B cell (primary cell): ENCODE data around the gene DNASE1L2. TPM values are rescaled to one million over a fixed set of nuclear protein-coding genes. Genes with fewer than 3 reads are reported as not detected.

Experiments used
- ATAC-seq: fragments of 200-7000 bp; cut with Tn5 transposase; one replicate; pipeline ENCODE4 v1.10.0; 2021; ENCODE audit warnings: low read depth, mild to moderate bottlenecking, moderate number of reproducible peaks, moderate library complexity
- CTCF ChIA-PET: fragments of 350-600 bp; sonication (Branson Sonifier 250); formaldehyde crosslinking; loops from one replicate; lab custom pipeline; 2021; ENCODE audit warnings: antibody characterized with exemption, inconsistent platforms; lab: Charles Lee
- POLR2A ChIA-PET: fragments of 350-600 bp; sonication (Branson Sonifier 250); formaldehyde crosslinking; loops from one replicate; lab custom pipeline; 2021; ENCODE audit warnings: antibody characterized with exemption; lab: Charles Lee
- DNase-seq: peaks from one replicate; pipeline ENCODE4 v3.0.0; 2013
- H2AFZ ChIP-seq: 2 replicates; pipeline ENCODE4 v1.6.1; 2012; ENCODE audit warnings: mild to moderate bottlenecking, low read depth, low read length; ENCODE audit not compliant: insufficient read depth, poor library complexity, severe bottlenecking
- H3K27ac ChIP-seq, 2 donors: 1 replicate in 1 of 2; 2 replicates in 1 of 2; pipeline ENCODE4 v1.5.1; 2012 to 2013; ENCODE audit warnings: low read length in 2 of 2, mild to moderate bottlenecking in 2 of 2, moderate library complexity in 1 of 2
- H3K27me3 ChIP-seq, 4 experiments: fragments of 200-600 bp in 1 of 4; sonication (generic) in 1 of 4; replicated peaks in 1 of 4; 1 replicate in 2 of 4; 2 replicates in 2 of 4; pipeline versions ENCODE4 v1.6.1 to v1.7.0; 2013 to 2016; ENCODE audit warnings: low read length in 3 of 4, mild to moderate bottlenecking in 2 of 4, mixed read lengths in 1 of 4, moderate library complexity in 1 of 4; ENCODE audit not compliant: insufficient read depth in 4 of 4, control insufficient read depth in 3 of 4; ENCODE audit errors: control extremely low read depth in 1 of 4
- H3K36me3 ChIP-seq, 2 experiments: replicated peaks in 1 of 2; 1 replicate in 1 of 2; 2 replicates in 1 of 2; pipeline versions ENCODE4 v1.6.1 to v1.7.1; 2013; ENCODE audit warnings: low read length in 1 of 2; ENCODE audit not compliant: insufficient read depth in 2 of 2, control insufficient read depth in 1 of 2; ENCODE audit errors: control extremely low read depth in 1 of 2, extremely low read depth in 1 of 2
- H3K4me1 ChIP-seq, 2 donors: fragments of 200-600 bp in 1 of 2; sonication (generic) in 1 of 2; 1 replicate in 1 of 2; 2 replicates in 1 of 2; pipeline versions ENCODE4 v1.5.1 to v1.6.1; 2013 to 2017; ENCODE audit warnings: low read length in 2 of 2; ENCODE audit not compliant: control insufficient read depth in 2 of 2, insufficient read depth in 2 of 2
- H3K4me2 ChIP-seq: replicated peaks from 2 replicates; pipeline ENCODE3; 2012; ENCODE audit warnings: mild to moderate bottlenecking, low read depth, low read length; ENCODE audit not compliant: poor library complexity, severe bottlenecking
- H3K4me3 ChIP-seq, 5 experiments: fragments of 200-600 bp in 1 of 5; sonication (generic) in 1 of 5; 1 replicate in 3 of 5; 2 replicates in 2 of 5; pipeline versions ENCODE4 v1.5.1 to v1.7.0; 2011 to 2016; ENCODE audit warnings: low read length in 4 of 5, mild to moderate bottlenecking in 4 of 5, low read depth in 2 of 5, control low read depth in 1 of 5, moderate library complexity in 1 of 5; ENCODE audit not compliant: insufficient read depth in 1 of 5; ENCODE audit errors: control extremely low read depth in 1 of 5, extremely low read depth in 1 of 5
- H3K79me2 ChIP-seq: fragments of 200-600 bp; sonication (generic); one replicate; pipeline ENCODE4 v1.6.0; 2016; ENCODE audit warnings: low read length; ENCODE audit not compliant: control insufficient read depth, insufficient read depth
- H3K9ac ChIP-seq: fragments of 200-600 bp; sonication (generic); 2 replicates; pipeline ENCODE4 v1.6.1; 2017; ENCODE audit warnings: mild to moderate bottlenecking, low read length, moderate library complexity
- H3K9me3 ChIP-seq, 3 donors: one replicate each; pipeline versions ENCODE4 v1.6.1 to v1.7.1; 2013; ENCODE audit warnings: low read length in 2 of 3; ENCODE audit not compliant: control insufficient read depth in 2 of 3, insufficient read depth in 1 of 3; ENCODE audit errors: control extremely low read depth in 1 of 3
- H4K20me1 ChIP-seq: 2 replicates; pipeline ENCODE4 v1.6.0; 2012; ENCODE audit warnings: mild to moderate bottlenecking, low read length; ENCODE audit not compliant: insufficient read depth, control insufficient read depth, poor library complexity, severe bottlenecking
- H3K27ac Mint-ChIP-seq: one replicate; pipeline ENCODE4 v1.8.0; 2021; ENCODE audit warnings: mixed read lengths
- H3K27me3 Mint-ChIP-seq: one replicate; pipeline ENCODE4 v1.8.0; 2021; ENCODE audit warnings: mixed read lengths
- H3K4me1 Mint-ChIP-seq: one replicate; pipeline ENCODE4 v1.8.0; 2021; ENCODE audit warnings: mixed read lengths
- H3K4me3 Mint-ChIP-seq: one replicate; pipeline ENCODE4 v1.8.0; 2021; ENCODE audit warnings: mixed read lengths
- H3K9me3 Mint-ChIP-seq: one replicate; pipeline ENCODE4 v1.8.0; 2022; ENCODE audit warnings: mixed read lengths; ENCODE audit not compliant: insufficient read depth
- EZH2 ChIP-seq: IDR thresholded peaks from 2 replicates; pipeline ENCODE4 v1.6.1; 2012; ENCODE audit warnings: borderline replicate concordance, low read depth, mild to moderate bottlenecking, moderate library complexity, low read length; ENCODE audit not compliant: insufficient read depth, poor library complexity, severe bottlenecking
- WGBS: methylation state at CpG from one replicate; pipeline ENCODE4 v1.1.5; 2013; ENCODE audit warnings: missing lambda C conversion rate; ENCODE audit not compliant: insufficient coverage; 5-methylcytosine and 5-hydroxymethylcytosine counted together
- intact Hi-C: fragments of 100-400 bp; cut with micrococcal nuclease; formaldehyde crosslinking; loops from one replicate; pipeline ENCODE4 v1.10.0; 2022
- polyA plus RNA-seq: library from polyadenylated mRNA; depleted of rRNA; stranded (reverse); fragments of >200 nt; gene quantifications from 2 replicates; pipeline ENCODE4 v1.2.3, GENCODE V29; 2012
- total RNA-seq, 2 donors: library from RNA; stranded (reverse); fragments of 120-200 nt in 1 of 2; gene quantifications; 1 replicate in 1 of 2; 2 replicates in 1 of 2; pipeline versions ENCODE4 v1.2.3 to v1.2.4, GENCODE V29; 2013 to 2022
- TF ChIP-seq, protein P1 (sequence below): fragments of 200-600 bp; IDR thresholded peaks from one replicate; pipeline ENCODE4 v1.8.0; 2022; ENCODE audit warnings: antibody characterized with exemption, mild to moderate bottlenecking

The DNASE1L2 gene
- total and polyA plus RNA-seq, 2 donors (not counting 1 experiment from before 2014, with no cell fraction given) = 1.1 to 1.6 TPM

GRCh38 chr16:2230376-2230775 is 5.9 kb upstream of the DNASE1L2 start:
- H3K27me3 Mint-ChIP-seq = peaks cover under 1% of the 10 kb centered on the region
- H3K36me3 ChIP-seq = peaks cover 0 to 60% of the 10 kb centered on the region in 2 experiments
- no peaks in the 10 kb centered on the region for H3K4me1 ChIP-seq
- no peaks in the 10 kb centered on the region for H3K9me3 ChIP-seq
- intact Hi-C loops = no loop called here
- H3K27ac Mint-ChIP-seq = no peak overlapping the region
- peaks cover 43% of the 10 kb centered on the region for H4K20me1 ChIP-seq
- H3K27ac ChIP-seq = no peak overlapping the region
- no peak overlapping the region for H3K9ac ChIP-seq
- no peak for DNase-seq
- no peak overlapping the region for H3K4me2 ChIP-seq
- peaks cover 29% of the 10 kb centered on the region for H3K79me2 ChIP-seq
- H3K4me3 Mint-ChIP-seq = no peak overlapping the region
- H3K27me3 ChIP-seq = no peaks in the 10 kb centered on the region
- H3K4me1 Mint-ChIP-seq = peaks cover 8% of the 10 kb centered on the region
- ChIA-PET POLR2A (no interaction called here), CTCF (no interaction called here)
- H3K4me3 ChIP-seq = no peak overlapping the region
- H2AFZ ChIP-seq = no peak overlapping the region
- no peaks in the 10 kb centered on the region for H3K9me3 Mint-ChIP-seq
- ATAC-seq = no peak
- WGBS = 98% methylated on average over 12 of the region's 13 CpGs
- TF ChIP-seq, protein P1, sequence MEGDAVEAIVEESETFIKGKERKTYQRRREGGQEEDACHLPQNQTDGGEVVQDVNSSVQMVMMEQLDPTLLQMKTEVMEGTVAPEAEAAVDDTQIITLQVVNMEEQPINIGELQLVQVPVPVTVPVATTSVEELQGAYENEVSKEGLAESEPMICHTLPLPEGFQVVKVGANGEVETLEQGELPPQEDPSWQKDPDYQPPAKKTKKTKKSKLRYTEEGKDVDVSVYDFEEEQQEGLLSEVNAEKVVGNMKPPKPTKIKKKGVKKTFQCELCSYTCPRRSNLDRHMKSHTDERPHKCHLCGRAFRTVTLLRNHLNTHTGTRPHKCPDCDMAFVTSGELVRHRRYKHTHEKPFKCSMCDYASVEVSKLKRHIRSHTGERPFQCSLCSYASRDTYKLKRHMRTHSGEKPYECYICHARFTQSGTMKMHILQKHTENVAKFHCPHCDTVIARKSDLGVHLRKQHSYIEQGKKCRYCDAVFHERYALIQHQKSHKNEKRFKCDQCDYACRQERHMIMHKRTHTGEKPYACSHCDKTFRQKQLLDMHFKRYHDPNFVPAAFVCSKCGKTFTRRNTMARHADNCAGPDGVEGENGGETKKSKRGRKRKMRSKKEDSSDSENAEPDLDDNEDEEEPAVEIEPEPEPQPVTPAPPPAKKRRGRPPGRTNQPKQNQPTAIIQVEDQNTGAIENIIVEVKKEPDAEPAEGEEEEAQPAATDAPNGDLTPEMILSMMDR = no peak
- TF ChIP-seq EZH2 = no peak

- H3K27ac Mint-ChIP-seq = no peak overlapping the region
- no peak overlapping the region for H3K9ac ChIP-seq
- intact Hi-C loops = no loop called here
- H3K4me1 Mint-ChIP-seq = peaks cover 3% of the 10 kb centered on the region
- H3K4me1 ChIP-seq = peaks cover 3 to 4% of the 10 kb centered on the region in 2 donors
- no peak overlapping the region for H2AFZ ChIP-seq
- POLR2A ChIA-PET = no interaction called here
- peaks cover 0 to 64% of the 10 kb centered on the region in 2 experiments for H3K36me3 ChIP-seq
- peaks cover 24% of the 10 kb centered on the region for H3K79me2 ChIP-seq
- no peak overlapping the region for H3K4me3 Mint-ChIP-seq
- H3K27ac ChIP-seq = no peak overlapping the region
- no peak overlapping the region for H3K4me3 ChIP-seq
- H3K9me3 Mint-ChIP-seq = no peaks in the 10 kb centered on the region
- peaks cover 3% of the 10 kb centered on the region for H3K27me3 Mint-ChIP-seq
- H4K20me1 ChIP-seq = peaks cover 52% of the 10 kb centered on the region
- no peaks in the 10 kb centered on the region for H3K9me3 ChIP-seq
- TF ChIP-seq EZH2 = no peak
- TF ChIP-seq, protein P1 = no peak
- CTCF ChIA-PET = no interaction called here
- 95% methylated on average over 29 of the region's 29 CpGs for WGBS
- H3K4me2 ChIP-seq = no peak overlapping the region
- H3K27me3 ChIP-seq = peaks cover 0 to 8% (median 2%) of the 10 kb centered on the region in 4 experiments
- no peak for ATAC-seq
- DNase-seq = no peak
Observed at GRCh38 chr16:2231016-2231931, 5.0 kb upstream of the DNASE1L2 start.
